Activated T-helper 9 cell treated with anti-CD3 and anti-CD28 coated beads, Interleukin-2, amount 50 U/mL, for 16 hours (primary cell): ENCODE measurements around the gene SAMD4A.
"Not testable (repeated sequence)": the region's sequence is repeated elsewhere in the genome, so short reads cannot be mapped to it uniquely, and the experiment has no call there.

Experiments
- DNase-seq: peaks from one replicate; pipeline ENCODE4 v3.0.0-alpha.2; 2020; ENCODE audit warnings: low read depth

SAMD4A gene

GRCh38 chr14:54784657-54785056, 217.7 kb downstream of the SAMD4A start:
- DNase-seq, result no peak

- DNase-seq, result no peak
Measured at GRCh38 chr14:54785136-54785777, 218.3 kb downstream of the SAMD4A start.

DNA sequence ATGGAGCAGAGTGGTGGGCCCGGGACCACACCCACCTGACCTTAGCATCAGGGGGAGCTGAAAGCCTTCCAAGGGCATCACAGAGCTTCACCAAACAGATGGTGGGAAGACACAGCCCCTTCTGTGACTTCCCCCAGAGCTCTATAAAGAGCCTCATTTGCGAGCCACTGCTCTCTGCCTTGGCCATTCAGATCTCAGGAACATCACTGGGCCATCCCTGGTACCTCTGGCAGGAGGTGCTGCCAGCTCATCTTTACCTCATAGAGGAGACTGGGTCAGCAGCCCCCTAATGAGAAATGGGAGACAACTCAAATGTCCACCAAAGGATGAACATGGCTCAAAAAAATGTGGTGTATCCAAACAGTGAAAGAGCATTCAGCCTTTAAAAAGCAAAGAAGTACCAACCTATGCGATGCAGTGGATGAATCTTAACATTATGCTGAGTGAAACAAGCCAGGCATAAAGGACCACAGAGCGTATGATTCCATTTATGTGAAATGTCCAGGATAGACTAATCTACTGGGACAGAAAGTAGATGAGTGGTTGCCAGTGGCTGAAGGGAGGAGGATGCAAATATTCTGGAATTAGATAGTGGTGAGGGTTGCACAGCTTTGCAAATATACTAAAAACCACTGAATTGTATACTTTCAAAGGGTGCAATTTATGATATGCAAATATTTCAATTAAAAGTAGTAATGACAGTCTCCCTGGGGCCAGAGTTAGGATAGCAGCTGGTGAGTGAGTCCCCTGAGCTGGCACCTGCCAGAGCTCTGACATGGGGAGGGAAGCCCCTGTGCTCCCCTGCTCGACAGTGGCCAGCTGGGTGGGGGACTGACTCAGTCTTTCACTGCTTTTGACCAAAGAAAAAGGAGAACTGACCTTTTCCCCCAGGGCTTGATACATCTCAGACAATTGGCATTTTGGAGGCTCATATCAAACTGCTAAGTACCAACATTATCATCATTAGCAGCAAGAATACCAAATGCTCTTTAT, 219.1 kb downstream of the SAMD4A start:
- DNase-seq, result no peak

DNA sequence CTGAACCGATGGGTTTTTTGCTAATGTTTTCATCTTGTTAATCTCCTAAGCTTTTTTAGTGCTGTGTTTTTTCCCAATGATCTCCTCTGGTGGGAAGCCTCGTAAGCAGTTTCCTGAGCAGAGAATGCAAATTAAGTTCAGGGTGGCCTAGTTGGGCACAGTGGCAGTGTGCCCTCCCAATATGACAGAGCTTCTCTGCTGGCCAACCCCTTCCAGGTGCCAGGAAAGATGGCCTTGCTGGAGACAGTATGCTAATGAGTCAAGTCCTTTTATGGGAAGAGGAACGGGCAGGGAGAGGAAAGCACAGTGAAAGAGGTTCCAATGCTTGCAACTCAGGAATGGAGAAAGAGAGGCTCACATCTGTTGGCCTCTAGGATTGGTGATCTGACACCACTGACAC, 219.9 kb downstream of the SAMD4A start:
- no peak for DNase-seq

DNA sequence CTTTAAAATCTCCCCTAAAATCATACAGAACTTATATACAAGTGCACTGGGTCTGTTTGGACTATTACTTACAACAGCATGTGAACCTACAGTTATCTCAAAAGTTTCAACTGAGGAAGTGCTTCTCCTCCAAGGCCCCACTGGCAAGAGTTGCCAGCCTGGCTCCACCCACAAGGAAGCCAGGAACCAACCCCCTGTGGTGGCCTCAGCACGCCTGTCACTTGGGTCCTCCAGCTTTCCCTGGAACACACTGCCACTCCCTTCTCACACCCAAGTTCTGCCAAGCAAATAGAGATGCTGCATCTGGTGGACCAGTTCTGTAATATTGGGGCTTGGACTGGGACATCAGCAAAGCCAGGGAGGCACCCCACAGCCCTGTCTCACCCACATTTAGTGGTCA, 220.3 kb downstream of the SAMD4A start:
- no peak for DNase-seq

DNA sequence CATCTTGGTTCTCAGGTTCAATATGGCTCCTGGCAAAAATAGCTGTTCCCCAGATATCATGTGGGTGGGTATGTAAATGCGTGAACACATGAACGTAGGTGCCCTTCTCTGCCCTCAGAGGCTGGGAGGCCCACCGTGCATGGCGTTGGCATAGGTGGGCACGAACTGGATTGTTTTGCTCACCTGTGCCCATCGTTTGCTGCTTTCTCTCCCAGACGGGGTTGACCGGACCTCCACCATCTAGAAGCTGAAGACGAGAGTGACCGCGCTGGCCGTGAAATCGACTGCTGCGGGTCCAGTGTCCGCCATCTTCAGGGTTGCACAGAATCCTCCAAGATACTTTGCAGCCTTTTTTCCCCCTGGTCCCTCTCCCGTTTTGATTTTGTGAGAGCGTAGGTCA, 221.8 kb downstream of the SAMD4A start:
- DNase-seq, result no peak

- no peak for DNase-seq
Measured at GRCh38 chr14:54789166-54789565, 222.2 kb downstream of the SAMD4A start.

- DNase-seq, result no peak
Measured at GRCh38 chr14:54789781-54790480, 223.0 kb downstream of the SAMD4A start.

DNA sequence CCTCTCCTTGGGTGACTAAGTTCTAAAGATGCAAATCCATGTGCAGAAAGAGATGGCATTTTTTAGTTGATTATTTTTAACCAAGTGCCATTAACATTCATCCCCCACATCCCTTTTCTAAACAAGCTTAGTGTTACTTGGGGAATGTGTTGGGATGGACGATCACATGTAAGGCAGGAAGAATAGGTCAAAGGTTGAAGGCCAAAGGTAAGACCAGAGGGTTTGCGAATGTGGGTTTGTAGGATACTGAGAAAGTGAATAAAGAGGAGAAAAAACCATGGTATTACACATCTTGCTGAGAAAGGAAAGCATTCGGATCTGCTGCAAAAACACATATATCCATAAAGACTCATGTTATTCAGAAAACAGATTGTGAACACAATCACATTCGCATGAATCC, 224.1 kb downstream of the SAMD4A start:
- no peak for DNase-seq

- DNase-seq, result no peak
Measured at GRCh38 chr14:54792288-54792687, 225.4 kb downstream of the SAMD4A start.

DNA sequence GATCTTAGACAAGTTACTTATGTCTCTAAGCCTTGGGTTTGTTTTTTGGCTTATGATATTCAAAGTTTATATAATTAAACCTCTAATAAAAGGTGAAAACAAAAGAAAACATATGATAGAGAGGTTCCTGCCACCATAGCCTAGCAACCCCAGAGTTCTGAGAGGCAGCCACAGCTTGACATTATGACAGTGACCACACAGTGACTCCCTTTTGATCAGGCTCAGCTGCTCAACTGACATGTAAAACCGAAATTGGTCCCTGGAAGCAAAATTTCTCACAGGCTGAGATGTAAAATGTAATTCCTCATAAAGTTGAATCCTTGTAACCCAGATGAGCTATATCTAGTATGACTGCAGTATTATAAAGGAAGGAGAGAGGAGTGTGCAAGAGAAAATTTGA, 227.2 kb downstream of the SAMD4A start:
- DNase-seq, result no peak

- DNase-seq, result no peak
Measured at GRCh38 chr14:54794796-54795195, 227.9 kb downstream of the SAMD4A start.

DNA sequence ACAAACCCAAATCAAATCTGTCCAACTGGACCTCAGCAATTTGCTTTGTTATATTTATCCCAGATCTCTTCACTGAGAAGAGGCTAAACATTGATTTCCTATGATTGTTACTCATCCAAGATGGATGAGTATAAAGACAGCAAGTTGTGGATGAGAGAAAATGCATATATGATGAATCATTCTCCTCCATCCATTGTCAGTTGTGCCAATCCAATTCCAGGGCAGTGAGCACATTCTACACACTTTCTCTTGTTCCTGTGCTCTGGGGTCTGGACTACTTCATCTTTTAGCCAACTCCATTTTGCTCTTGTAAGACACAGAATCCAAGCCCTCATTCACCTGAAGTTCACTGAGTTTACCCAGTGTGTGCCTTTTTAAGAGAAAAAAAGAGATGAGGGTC, 230.0 kb downstream of the SAMD4A start:
- no peak for DNase-seq

- DNase-seq, result no peak
Measured at GRCh38 chr14:54797556-54797955, 230.6 kb downstream of the SAMD4A start.

DNA sequence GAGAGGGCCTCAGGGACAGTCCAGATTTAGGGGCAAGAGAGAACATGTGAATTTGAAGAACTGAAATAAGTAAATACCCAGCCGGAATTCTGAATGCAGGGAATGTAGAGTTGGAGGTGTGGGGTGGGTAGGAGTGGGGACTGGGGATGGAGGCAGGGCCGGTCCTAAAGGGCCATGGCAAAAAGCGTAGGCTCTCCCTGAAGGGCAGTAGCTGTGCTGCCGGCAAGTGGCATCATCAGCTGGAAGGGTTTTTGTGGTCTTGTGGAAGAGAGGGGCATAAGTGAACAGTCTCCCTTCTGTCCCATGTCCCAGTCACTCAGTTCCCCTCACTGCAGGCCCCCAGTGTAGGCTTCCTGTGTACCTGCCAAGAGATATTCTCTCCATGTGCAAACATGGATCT, 231.1 kb downstream of the SAMD4A start:
- DNase-seq, result no peak

DNA sequence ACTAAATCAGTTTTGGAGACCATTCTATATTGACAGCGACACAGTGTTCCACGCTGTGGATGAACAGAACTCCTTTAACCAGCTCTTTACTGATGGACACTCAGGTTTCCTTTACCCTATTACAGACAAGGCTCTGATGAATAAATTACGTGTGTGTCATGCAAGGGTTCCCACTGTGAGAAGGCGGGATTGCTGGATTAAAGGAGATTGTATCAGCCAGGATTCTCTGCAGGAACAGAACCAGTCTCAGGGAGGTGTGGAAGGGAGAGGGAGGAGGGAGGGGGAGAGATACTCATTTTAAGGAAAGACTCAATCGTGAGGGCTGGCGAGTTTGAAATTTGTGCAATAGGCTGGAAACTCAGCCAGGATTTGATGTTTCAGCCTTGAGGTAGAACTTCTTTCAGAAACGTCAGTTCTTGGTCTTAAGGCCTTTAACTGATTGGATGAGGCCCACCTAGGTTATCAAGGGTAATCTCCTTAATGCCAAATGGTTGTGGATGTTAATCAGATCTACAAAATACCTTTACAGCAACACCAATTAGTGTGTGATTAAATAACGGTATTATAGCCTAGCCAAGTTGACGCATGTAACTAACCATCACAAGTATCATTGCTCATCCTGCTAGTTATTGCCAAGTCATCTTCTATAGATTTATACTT, 231.7 kb downstream of the SAMD4A start:
- DNase-seq, result no peak

GRCh38 chr14:54801482-54801881, 234.6 kb downstream of the SAMD4A start:
- DNase-seq, result not testable (repeated sequence)

DNA sequence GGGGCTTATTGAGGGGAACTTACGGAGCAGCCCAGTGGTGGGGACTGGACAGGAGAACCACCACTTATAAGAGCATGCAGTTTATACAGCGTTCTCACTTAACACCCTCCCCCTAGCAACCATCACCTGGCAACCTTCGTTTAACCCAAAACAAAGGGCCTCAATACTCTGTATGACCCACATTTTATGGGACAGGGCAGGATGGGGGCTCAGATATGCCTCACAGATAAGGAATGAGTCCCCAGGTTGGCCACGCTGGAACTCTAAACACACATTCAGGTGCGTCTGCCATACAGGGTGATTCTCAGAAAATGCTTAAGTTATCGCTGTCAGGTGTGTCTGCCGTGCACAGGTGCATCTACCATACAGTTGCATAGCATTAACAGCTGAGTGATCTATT, 236.5 kb downstream of the SAMD4A start:
- DNase-seq, result no peak

GRCh38 chr14:54803926-54804537, 237.1 kb downstream of the SAMD4A start:
- DNase-seq, result no peak

GRCh38 chr14:54804538-54805041, 237.7 kb downstream of the SAMD4A start:
- DNase-seq, result no peak

DNA sequence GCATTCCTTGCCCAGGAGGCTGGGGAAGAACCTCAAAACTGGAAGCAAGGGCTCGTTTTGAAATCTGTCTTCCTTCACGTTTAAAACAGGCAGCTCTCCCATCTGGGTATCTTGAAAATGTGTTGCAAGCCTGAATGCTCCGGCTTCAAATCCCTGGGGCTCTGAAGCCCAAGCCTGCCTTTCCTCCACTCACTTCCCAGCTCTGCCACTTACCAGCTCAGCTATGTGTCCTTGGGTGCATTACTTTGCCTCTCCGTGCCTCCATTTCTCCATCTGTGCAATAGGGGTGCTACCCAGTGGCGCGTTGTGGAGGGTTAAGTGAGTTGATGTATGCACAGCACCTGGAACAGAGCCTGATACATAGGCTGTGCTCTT, 238.1 kb downstream of the SAMD4A start:
- no peak for DNase-seq
